Activated T-cell treated with anti-CD3 and anti-CD28 coated beads, Interleukin-2, amount 50 U/mL, for 1 hour (primary cell): ENCODE measurements around the gene COX14.

Experiments used
- DNase-seq: peaks from one replicate; pipeline ENCODE4 v3.0.0-alpha.2; 2020

COX14 gene

GRCh38 chr12:50085615-50086072 is 26.4 kb upstream of the COX14 start:
- DNase-seq, result no peak

DNA sequence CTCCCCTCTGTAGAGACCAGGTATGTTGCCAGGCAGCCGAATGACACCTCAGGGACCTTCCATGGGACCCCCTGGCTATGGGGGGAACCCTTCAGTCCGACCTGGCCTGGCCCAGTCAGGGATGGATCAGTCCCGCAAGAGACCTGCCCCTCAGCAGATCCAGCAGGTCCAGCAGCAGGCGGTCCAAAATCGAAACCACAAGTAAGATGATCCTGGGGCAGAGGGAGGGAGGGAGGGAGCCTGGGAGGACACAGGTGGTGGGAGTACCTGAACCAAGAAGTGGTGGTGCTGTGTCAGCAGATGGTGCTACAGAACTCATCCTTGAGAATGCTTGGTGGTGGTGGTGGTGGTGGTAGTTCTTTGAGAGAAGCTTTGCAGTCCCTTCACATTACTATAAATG is 25.9 kb upstream of the COX14 start:
- DNase-seq, result no peak

GRCh38 chr12:50087151-50087550 is 24.9 kb upstream of the COX14 start:
- no peak for DNase-seq

- DNase-seq, result no peak
Measured at GRCh38 chr12:50087995-50088394, 24.0 kb upstream of the COX14 start.

DNA sequence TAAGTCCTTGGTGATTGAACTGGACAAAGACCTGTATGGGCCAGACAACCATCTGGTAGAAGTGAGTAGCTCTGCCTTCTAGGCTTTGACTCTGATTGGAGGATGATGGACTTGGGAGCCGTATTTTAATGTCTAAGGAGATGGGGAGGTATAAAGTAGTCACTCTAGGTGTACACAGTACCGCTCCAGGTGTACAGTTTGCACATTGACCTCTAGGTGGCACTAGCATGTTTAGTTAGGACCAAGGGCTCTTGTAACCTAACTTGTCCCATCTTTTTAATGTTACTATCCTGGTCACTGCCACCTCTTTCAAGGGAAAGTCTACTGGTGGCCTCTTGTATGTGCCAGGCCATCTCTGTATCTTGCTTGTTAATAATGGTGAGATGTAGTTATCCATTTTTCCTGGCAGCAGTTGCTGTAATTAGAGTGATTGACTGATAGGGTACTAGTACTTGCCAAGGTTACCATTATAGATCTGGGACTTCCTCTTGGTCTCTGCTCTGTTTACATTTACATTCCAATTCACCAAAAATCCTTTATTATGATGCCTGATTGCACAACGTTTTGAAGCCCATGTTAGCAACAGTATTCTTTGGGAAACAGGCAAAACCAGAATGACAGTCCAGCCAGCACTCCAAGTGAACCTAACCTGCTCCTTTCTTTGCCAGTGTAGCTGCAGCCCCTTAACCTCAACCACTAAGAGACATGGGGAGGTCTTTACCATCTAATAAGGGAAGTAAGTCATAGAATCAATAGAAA is 23.3 kb upstream of the COX14 start:
- peak; percentile 37 for DNase-seq

- no peak for DNase-seq
Measured at GRCh38 chr12:50089730-50090129, 22.3 kb upstream of the COX14 start.

- DNase-seq, result no peak
Measured at GRCh38 chr12:50090391-50090790, 21.6 kb upstream of the COX14 start.

- no peak for DNase-seq
Measured at GRCh38 chr12:50097952-50098351, 14.1 kb upstream of the COX14 start.

DNA sequence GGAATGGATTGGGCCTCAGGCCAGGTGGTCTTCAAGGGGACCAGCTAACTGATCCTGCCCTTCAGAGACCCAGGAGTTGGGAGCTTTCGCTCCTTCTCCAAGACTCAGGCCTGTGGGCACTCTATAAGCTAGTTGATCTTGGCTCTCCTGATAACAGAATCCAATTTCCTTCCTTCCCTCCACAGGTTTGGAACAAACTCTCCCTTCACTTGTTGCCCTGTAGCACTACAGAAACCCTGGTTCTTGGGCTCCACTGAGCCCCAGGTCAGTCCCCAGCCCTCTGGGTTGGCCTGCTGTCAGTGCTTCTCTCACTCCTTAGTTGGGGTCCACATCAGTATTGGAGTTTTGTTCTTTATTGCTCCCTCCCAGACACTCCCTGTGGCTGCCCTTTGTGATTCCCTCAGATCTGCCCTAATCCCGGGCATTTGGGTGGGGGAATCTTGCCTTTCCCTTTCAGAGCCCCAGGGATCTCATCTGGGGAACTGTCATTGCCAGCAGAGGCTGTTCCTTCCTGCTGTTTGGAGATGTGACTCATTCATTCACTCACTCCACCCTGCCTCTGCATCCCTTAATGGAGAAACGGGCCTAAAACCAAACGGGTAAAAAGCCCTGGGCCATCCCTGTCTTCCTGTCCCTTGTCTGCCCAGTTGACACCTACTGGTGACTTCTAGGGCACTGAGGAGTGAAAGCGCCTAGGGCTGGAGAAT is 12.6 kb upstream of the COX14 start:
- DNase-seq, result no peak

DNA sequence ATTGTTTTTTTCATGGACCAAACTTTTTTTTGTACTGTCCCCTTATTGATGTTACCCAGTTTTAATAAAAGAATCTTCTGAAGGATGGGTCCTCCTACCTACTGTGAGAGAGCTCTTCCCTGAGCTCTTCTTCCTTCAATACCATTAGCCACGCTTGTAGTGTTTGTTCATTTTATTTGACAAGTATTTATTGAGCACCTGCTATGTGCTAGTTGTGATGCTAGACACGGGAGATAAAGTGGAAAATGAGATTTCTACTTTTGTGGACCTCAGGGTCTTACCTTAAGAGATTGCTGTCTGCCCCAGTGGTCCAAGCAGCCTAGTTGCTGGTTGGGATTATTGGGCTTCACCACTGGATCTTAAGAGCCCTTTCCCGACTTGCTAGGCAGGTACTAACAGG is 11.5 kb upstream of the COX14 start:
- DNase-seq, result no peak

GRCh38 chr12:50101663-50102062 is 10.4 kb upstream of the COX14 start:
- DNase-seq, result no peak

GRCh38 chr12:50102131-50102531 is 9.9 kb upstream of the COX14 start:
- no peak for DNase-seq

DNA sequence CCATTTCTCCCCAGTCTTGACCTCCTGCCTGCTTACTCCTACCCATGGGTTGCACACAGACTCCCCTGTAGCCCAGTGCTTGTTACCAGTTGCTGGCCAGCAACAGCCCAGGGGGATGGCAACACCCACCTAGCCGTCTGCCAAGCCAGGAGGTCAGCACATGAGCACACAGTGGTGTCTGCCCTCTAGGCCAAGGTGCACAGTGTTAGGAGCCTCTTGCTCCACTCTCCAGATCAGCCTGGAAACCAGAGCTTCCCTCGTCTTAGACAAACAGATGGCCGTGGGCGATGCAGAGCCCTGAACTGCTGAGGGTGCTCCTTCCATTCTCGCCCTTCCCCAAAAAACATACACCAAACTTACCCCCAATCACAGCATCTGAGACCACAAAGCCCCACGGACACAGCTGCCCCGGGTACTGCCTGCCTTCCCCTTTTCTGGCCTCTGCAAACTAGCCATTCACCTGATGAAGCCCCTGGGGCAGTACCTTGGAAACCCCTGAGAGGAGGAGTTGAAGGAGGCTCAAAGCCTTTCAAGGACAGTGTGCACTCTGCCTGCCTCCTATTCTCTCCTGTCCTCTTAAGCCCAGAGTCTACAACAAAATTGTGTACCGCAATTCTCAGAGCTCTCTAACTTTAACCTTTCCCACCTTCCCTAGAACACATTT is 9.3 kb upstream of the COX14 start:
- no peak for DNase-seq

GRCh38 chr12:50103351-50103750 is 8.7 kb upstream of the COX14 start:
- no peak for DNase-seq

DNA sequence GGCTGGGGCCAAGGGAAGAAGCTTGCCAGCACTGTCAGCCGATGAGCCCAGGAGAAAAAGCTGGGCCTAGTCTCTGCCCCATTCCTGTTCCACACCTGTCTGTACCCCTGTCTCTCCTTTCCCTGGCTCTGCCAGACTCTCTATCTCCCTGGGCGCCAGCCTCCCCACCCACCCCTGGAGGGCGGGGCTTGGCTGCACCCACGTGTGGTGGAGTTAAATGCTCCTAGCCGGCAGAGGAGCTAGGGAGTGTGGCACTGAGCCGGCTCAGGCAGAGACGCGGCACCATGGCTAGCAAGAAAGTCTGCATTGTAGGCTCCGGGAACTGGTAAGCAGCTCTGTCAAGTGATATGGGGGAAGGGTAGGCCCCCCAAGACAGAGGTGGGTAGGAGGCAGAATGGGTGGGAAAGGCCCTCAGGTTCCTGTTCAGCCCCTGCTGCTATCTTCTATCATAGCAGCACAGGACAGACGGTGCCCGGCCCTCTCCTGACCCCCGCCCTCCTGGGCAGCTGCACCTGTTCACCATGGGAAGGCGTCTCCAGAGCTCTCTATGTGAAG is 8.2 kb upstream of the COX14 start, which contains the start of gene GPD1:
Gene GPD1 (plus strand): TSS at position 242 of the 555 bp plus-strand sequence. CDS start 43 bp downstream, at position 285.
- no peak for DNase-seq

DNA sequence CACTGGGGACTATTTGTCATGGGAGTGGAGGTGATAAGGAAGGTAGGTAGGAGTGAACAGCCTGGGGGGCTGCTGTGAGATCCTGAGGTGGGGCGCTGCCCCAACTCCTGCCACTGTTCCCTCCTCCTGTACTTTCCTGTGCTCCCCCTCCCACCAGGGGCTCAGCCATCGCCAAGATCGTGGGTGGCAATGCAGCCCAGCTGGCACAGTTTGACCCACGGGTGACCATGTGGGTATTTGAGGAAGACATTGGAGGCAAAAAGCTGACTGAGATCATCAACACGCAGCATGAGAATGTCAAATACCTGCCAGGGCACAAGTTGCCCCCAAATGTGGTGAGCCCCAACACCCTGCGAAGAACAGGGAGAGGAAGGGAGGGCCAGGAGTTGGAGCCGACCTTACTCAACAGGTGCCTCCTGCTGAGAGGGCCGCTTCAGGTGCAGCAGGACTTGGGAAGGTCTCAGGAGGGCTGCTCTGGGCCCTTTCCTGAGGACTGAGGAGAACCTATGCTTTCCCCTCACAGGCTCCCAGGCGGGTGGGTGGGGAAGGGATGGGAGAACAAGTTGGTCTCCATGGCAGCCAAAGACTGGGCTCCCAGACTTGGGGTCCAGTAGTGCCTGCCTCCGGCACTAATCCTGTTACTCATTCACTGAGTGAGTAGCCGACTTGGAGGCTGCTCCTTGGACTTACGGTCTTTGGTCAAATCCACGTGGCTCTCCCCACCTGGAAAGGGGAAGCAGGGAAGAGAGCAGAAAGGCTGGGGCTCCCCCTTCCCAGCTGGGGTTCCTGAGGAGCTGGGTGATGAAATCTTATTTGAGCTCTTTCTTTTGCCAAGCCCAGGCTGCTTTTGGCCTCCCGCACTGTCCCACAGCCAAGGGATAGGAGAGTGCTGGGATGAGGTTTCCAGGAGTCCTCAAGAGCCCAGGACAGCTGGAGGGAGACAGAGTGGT is 7.3 kb upstream of the COX14 start:
- no peak for DNase-seq

DNA sequence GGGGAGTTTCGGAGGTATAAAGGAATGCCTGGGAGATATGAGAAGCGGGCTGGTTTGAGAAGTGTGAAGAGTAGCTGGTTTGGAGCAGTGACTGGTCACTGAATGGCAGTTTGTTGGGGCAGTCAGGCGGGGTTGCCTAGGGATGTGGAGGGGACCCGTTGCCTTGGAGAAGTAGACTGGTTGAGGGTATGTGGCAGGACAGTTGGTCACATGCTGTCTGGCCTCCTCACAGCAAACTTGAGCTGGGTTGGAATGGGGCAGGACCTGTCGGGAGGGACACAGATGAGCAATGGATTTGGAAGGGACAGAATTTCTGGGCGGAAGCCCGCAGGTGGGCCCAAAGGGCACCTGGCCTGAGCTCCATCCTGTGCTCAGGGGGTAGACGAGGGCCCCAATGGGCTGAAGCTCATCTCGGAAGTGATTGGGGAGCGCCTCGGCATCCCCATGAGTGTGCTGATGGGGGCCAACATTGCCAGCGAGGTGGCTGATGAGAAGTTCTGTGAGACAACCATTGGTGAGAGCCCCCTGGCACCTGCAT is 6.1 kb upstream of the COX14 start:
- no peak for DNase-seq

GRCh38 chr12:50106907-50107306 is 5.1 kb upstream of the COX14 start:
- DNase-seq, result no peak

DNA sequence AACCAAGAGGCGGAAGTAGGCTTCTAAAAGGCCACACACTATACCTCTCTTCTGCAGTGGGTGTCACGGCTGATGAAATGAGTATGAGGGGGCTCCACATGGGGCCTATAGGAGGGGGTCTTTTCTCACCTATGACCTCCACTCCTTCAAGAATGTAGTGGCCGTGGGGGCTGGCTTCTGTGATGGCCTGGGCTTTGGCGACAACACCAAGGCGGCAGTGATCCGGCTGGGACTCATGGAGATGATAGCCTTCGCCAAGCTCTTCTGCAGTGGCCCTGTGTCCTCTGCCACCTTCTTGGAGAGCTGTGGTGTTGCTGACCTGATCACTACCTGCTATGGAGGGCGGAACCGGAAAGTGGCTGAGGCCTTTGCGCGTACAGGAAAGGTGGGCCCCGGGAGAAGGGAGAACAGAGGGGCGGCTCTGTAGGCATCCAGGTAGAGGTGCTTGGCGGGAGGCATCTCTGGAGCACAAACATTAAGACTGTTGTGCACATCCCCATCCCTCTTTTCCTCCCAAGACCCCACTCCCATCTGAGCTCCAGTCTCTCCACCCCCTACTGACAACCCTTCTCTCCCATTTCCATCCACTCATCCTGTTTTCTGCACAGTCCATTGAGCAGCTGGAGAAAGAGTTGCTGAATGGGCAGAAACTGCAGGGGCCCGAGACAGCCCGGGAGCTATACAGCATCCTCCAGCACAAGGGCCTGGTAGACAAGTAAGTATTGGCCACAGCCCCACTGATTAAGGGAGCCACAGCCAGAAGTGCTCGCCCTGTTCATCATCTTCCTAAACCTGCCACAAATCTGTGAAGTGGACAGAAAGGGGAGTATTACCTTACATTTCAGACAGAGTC is 4.4 kb upstream of the COX14 start:
- DNase-seq, result no peak

GRCh38 chr12:50109319-50109718 is 2.7 kb upstream of the COX14 start:
- DNase-seq, result no peak
